ENCODE data around the gene DYNLL2.

Gene DYNLL2

DNA sequence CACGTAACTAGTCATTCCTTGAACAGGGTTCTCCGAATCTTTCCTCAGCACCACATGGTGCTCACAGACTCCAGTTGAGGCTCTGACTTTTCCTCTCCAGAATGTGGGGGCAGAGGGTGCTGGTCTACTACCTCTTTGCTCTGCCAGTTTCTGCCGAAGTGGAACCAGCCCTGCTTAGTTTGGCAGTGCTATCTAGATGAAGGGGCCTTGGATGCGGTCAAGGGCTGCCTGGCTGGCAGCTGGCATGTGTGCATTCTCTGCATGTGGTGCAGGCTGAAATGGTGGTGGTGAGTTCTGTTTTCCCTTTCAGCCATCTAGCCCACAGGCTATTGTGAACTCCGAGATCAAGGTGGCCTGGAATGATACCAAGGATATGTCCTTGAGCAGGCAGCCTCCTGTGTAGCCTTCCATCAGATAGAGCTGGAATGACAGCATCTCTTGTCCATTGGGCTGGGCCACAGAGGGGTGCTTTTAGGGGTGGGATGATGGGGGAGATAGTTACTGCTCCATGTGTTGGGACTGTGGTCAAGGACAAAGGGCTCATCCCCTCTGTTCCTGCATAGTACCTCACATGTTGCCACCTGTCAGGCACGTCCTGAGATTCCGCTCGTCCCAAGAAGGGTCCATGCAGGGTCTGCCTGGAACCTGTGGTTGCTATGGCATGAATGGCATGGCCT, 2.0 kb downstream of the DYNLL2 start:
- peak overlapping the region; percentile 75 for H3K4me3 ChIP-seq (ENCODE audit: insufficient read depth, low read depth, low read length, poor library complexity, severe bottlenecking)
- peaks cover 47% of the 10 kb centered on the region for H3K36me3 ChIP-seq (ENCODE audit: control insufficient read depth, insufficient read depth, low read length)
- H3K27me3 ChIP-seq (replicated peaks; ENCODE audit: control insufficient read depth, insufficient read depth, low read length, poor library complexity, severe bottlenecking) = no peaks in the 10 kb centered on the region
- H3K27ac ChIP-seq (ENCODE audit: insufficient read depth, low read length, poor library complexity, severe bottlenecking) = no peak overlapping the region
- DNase-seq = no peak
- no peaks in the 10 kb centered on the region for H3K9me3 ChIP-seq (ENCODE audit: control insufficient read depth, low read length)
- H3K4me1 ChIP-seq (ENCODE audit: control insufficient read depth, insufficient read depth, low read length, poor library complexity, severe bottlenecking) = peaks cover 17% of the 10 kb centered on the region

DNA sequence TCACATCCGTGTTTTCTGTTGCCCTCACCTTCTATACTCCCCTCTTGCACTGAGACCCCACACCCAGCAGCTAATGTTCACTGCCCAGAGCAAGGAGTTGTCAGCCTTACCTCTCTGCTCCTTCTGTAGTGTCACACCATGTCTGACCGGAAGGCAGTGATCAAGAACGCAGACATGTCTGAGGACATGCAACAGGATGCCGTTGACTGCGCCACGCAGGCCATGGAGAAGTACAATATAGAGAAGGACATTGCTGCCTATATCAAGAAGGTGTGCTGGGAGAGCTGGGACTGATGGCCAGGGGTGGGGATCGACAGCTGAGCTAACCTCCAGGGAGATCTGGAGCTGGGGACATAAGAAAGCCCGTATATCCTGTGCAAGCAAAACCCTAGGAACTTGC, 3.7 kb downstream of the DYNLL2 start:
- Histone ChIP-seq H3K27me3 (replicated peaks; ENCODE audit: control insufficient read depth, insufficient read depth, low read length, poor library complexity, severe bottlenecking) (no peaks in the 10 kb centered on the region), H3K4me3 (ENCODE audit: insufficient read depth, low read depth, low read length, poor library complexity, severe bottlenecking) (no peak overlapping the region), H3K9me3 (ENCODE audit: control insufficient read depth, low read length) (no peaks in the 10 kb centered on the region), H3K36me3 (ENCODE audit: control insufficient read depth, insufficient read depth, low read length) (peaks cover 64% of the 10 kb centered on the region), H3K27ac (ENCODE audit: insufficient read depth, low read length, poor library complexity, severe bottlenecking) (no peak overlapping the region), H3K4me1 (ENCODE audit: control insufficient read depth, insufficient read depth, low read length, poor library complexity, severe bottlenecking) (peaks cover 17% of the 10 kb centered on the region)
- DNase-seq = no peak

DNA sequence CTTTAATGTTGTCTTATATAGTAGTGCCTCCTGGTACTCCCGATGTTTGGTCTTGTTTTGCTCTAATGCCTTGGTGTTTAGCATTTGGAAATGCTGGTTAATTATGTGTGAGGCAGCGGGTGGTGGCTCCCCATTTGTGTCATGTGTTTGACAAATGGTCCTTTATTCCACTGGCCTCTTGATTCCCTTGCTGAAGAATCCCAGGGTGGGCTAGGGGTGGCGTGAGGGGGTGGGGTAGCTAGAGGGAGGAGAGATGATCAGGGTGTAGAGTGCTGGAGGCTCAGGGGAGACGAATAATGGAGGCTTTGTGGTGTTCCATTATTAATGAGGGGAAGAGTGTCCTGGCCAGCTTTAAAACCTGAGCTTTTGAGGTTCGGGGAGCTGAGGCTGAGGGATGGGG, 5.4 kb downstream of the DYNLL2 start:
- peaks cover 12% of the 10 kb centered on the region for H3K4me1 ChIP-seq (ENCODE audit: control insufficient read depth, insufficient read depth, low read length, poor library complexity, severe bottlenecking)
- H3K4me3 ChIP-seq (ENCODE audit: insufficient read depth, low read depth, low read length, poor library complexity, severe bottlenecking) = no peak overlapping the region
- H3K27ac ChIP-seq (ENCODE audit: insufficient read depth, low read length, poor library complexity, severe bottlenecking) = no peak overlapping the region
- DNase-seq = no peak
- H3K36me3 ChIP-seq (ENCODE audit: control insufficient read depth, insufficient read depth, low read length) = peaks cover 75% of the 10 kb centered on the region
- H3K9me3 ChIP-seq (ENCODE audit: control insufficient read depth, low read length) = no peaks in the 10 kb centered on the region
- H3K27me3 ChIP-seq (replicated peaks; ENCODE audit: control insufficient read depth, insufficient read depth, low read length, poor library complexity, severe bottlenecking) = no peaks in the 10 kb centered on the region

DNA sequence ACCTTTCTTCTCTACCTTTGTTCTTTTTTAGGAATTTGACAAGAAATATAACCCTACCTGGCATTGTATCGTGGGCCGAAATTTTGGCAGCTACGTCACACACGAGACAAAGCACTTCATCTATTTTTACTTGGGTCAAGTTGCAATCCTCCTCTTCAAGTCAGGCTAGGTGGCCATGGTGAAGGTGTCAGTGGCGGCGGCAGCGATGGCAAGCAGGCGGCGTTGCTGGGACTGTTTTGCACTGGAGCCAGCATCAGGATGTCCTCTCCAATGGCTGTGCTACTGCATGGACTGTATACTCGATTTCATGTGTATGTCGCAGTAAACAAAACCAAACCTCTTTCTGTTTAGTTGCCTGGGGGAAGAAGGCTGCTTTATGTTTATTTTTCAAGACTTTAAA, 5.9 kb downstream of the DYNLL2 start:
- H3K27ac ChIP-seq (ENCODE audit: insufficient read depth, low read length, poor library complexity, severe bottlenecking) = no peak overlapping the region
- H3K4me3 ChIP-seq (ENCODE audit: insufficient read depth, low read depth, low read length, poor library complexity, severe bottlenecking) = no peak overlapping the region
- H3K9me3 ChIP-seq (ENCODE audit: control insufficient read depth, low read length) = no peaks in the 10 kb centered on the region
- H3K36me3 ChIP-seq (ENCODE audit: control insufficient read depth, insufficient read depth, low read length) = peaks cover 76% of the 10 kb centered on the region
- H3K27me3 ChIP-seq (replicated peaks; ENCODE audit: control insufficient read depth, insufficient read depth, low read length, poor library complexity, severe bottlenecking) = no peaks in the 10 kb centered on the region
- DNase-seq = no peak
- H3K4me1 ChIP-seq (ENCODE audit: control insufficient read depth, insufficient read depth, low read length, poor library complexity, severe bottlenecking) = peaks cover 12% of the 10 kb centered on the region

DNA sequence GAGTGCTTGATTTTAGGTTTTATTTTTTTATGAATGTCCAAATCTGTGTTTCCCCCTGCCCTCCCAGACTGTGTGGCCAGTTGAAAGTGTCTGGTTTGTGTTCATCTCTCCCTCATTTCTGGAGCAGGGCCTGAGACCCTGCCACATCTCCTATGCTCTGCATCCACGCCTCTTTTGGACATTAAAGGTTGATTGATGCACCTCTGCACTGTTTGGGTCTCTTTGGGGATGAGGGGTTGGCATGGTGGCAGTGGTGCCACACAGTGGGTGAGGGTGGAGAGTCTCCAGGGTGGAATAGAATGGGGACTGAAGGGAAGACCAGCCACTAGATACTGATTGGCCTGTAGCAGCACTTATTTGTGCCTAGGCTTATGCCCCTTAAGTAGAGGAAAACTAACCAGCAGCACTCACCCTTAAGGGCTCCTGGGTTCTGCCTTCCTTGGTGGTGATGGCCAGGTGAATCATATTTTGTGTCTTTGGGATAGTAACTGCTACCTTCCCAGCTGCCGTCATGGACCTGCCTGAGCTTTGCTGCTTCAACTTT, 7.9 kb downstream of the DYNLL2 start:
- no peak for DNase-seq
- Histone ChIP-seq H3K4me3 (ENCODE audit: insufficient read depth, low read depth, low read length, poor library complexity, severe bottlenecking) (no peak overlapping the region), H3K27me3 (replicated peaks; ENCODE audit: control insufficient read depth, insufficient read depth, low read length, poor library complexity, severe bottlenecking) (no peaks in the 10 kb centered on the region), H3K27ac (ENCODE audit: insufficient read depth, low read length, poor library complexity, severe bottlenecking) (no peak overlapping the region), H3K36me3 (ENCODE audit: control insufficient read depth, insufficient read depth, low read length) (peaks cover 68% of the 10 kb centered on the region), H3K9me3 (ENCODE audit: control insufficient read depth, low read length) (no peaks in the 10 kb centered on the region), H3K4me1 (ENCODE audit: control insufficient read depth, insufficient read depth, low read length, poor library complexity, severe bottlenecking) (peaks cover 3% of the 10 kb centered on the region)

DNA sequence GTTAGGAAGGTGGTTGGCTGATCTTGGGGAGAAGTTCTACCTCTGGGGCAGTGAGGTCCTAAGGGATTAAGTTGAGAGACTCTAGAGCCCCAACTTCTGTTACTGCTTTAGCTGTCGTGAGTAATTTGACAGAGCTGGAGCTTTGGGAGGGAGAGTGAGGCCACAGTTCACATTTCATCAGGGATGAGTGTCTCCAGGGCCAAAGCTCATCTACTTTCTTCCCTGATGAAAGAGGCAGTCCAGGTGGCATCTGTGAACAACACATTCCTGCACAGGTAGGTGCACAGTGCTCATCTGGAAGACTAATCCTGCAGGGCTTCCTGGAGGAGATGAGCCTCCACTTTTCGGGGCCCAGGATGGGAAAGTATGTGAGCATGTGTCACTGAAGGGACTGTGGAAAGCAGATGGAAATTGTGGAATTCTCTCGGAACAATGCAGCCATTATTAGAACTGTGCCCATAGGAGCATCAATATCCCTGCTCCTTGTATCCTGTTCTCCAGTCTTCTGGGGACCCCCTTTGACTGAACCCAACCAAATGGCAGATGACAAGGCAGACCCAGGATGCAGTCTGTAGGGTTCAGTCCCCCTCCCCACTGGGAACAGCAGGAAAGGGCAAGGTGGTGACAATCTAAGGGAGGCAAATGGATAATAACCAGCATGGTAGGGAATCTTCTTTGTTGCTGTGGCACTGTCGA, 9.0 kb downstream of the DYNLL2 start:
- no peaks in the 10 kb centered on the region for H3K9me3 ChIP-seq (ENCODE audit: control insufficient read depth, low read length)
- no peaks in the 10 kb centered on the region for H3K27me3 ChIP-seq (replicated peaks; ENCODE audit: control insufficient read depth, insufficient read depth, low read length, poor library complexity, severe bottlenecking)
- no peak overlapping the region for H3K4me3 ChIP-seq (ENCODE audit: insufficient read depth, low read depth, low read length, poor library complexity, severe bottlenecking)
- peaks cover 58% of the 10 kb centered on the region for H3K36me3 ChIP-seq (ENCODE audit: control insufficient read depth, insufficient read depth, low read length)
- no peaks in the 10 kb centered on the region for H3K4me1 ChIP-seq (ENCODE audit: control insufficient read depth, insufficient read depth, low read length, poor library complexity, severe bottlenecking)
- no peak overlapping the region for H3K27ac ChIP-seq (ENCODE audit: insufficient read depth, low read length, poor library complexity, severe bottlenecking)
- no peak for DNase-seq

DNA sequence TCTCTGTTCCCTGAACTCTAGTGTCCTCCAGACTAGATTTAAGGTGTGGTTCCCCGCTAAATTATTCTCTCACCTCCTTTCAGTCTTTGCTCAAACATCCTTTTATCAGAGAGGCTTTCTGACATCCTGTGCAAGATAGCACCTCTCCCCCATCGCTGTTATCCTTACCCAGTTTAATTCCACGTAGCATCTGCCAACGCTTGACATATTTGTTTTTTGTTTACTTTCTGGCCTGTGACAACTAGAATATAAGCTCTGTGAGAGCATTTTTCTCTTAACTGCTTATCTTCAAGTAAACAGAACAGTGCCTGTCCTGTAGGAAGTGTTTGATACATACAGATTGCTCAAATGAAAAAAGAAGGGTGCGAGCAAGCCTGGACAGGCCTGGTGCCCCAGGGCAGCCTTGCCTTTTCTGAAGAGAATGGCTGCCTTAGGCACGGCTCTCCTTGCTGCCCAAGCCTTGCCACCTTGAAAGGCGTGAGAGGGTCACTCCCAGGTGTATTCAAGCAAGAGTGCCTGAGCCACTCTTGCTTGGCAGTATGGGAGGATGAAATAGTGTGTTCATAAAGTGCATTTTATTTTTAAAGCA, 9.7 kb downstream of the DYNLL2 start:
- peaks cover 52% of the 10 kb centered on the region for H3K36me3 ChIP-seq (ENCODE audit: control insufficient read depth, insufficient read depth, low read length)
- no peak overlapping the region for H3K4me3 ChIP-seq (ENCODE audit: insufficient read depth, low read depth, low read length, poor library complexity, severe bottlenecking)
- no peak overlapping the region for H3K27ac ChIP-seq (ENCODE audit: insufficient read depth, low read length, poor library complexity, severe bottlenecking)
- DNase-seq = no peak
- no peaks in the 10 kb centered on the region for H3K4me1 ChIP-seq (ENCODE audit: control insufficient read depth, insufficient read depth, low read length, poor library complexity, severe bottlenecking)
- H3K9me3 ChIP-seq (ENCODE audit: control insufficient read depth, low read length) = no peaks in the 10 kb centered on the region
- H3K27me3 ChIP-seq (replicated peaks; ENCODE audit: control insufficient read depth, insufficient read depth, low read length, poor library complexity, severe bottlenecking) = no peaks in the 10 kb centered on the region

DNA sequence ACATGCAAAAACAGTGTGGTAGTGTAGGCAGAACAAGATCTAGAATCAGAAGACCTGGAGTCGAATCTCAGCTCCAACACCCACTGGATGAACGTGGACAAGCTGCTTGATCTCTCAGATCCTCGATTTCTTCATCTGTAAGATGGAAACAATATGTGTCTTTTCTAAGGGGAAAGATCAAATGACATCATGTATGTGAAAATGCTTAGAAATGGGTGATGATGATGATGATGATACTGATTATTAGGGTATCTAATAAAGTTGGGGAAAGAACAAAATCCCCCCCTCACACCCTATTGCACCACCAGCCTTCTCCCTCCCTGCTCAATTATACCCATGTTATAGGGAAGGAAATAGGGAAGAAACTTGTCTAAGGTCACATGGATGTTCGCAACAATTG, 10.9 kb downstream of the DYNLL2 start:
- H3K36me3 ChIP-seq (ENCODE audit: control insufficient read depth, insufficient read depth, low read length) = peaks cover 40% of the 10 kb centered on the region
- no peak overlapping the region for H3K4me3 ChIP-seq (ENCODE audit: insufficient read depth, low read depth, low read length, poor library complexity, severe bottlenecking)
- no peaks in the 10 kb centered on the region for H3K4me1 ChIP-seq (ENCODE audit: control insufficient read depth, insufficient read depth, low read length, poor library complexity, severe bottlenecking)
- no peaks in the 10 kb centered on the region for H3K27me3 ChIP-seq (replicated peaks; ENCODE audit: control insufficient read depth, insufficient read depth, low read length, poor library complexity, severe bottlenecking)
- H3K9me3 ChIP-seq (ENCODE audit: control insufficient read depth, low read length) = no peaks in the 10 kb centered on the region
- no peak for DNase-seq
- H3K27ac ChIP-seq (ENCODE audit: insufficient read depth, low read length, poor library complexity, severe bottlenecking) = no peak overlapping the region

DNA sequence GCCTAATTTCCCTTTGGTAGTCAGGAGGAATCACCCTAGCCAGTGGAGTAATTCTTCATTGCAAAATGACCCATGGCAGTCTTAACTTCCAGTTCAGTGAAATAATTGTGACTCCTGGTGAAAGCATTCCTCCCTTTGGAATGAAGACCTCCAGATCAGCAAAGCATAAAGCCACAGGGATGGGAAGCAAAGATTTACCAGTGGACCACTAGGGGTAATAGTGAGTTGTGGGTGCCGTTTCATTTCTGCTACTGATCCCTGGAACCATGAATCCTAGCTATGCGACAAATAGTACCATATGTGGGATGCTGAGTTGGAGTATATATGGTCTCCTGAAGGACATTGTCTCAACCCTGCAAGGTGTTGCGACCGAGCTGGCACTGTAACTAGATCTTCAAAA, 13.7 kb downstream of the DYNLL2 start:
- no peak overlapping the region for H3K4me3 ChIP-seq (ENCODE audit: insufficient read depth, low read depth, low read length, poor library complexity, severe bottlenecking)
- H3K27ac ChIP-seq (ENCODE audit: insufficient read depth, low read length, poor library complexity, severe bottlenecking) = no peak overlapping the region
- no peaks in the 10 kb centered on the region for H3K9me3 ChIP-seq (ENCODE audit: control insufficient read depth, low read length)
- no peaks in the 10 kb centered on the region for H3K27me3 ChIP-seq (replicated peaks; ENCODE audit: control insufficient read depth, insufficient read depth, low read length, poor library complexity, severe bottlenecking)
- H3K4me1 ChIP-seq (ENCODE audit: control insufficient read depth, insufficient read depth, low read length, poor library complexity, severe bottlenecking) = no peaks in the 10 kb centered on the region
- no peak for DNase-seq
- peaks cover 12% of the 10 kb centered on the region for H3K36me3 ChIP-seq (ENCODE audit: control insufficient read depth, insufficient read depth, low read length)

Data from effector memory CD4-positive, alpha-beta T cell (primary cell).